ENCODE data around the gene TAF4. TPM values are rescaled to one million over a fixed set of nuclear protein-coding genes. Genes with fewer than 3 reads are reported as not detected.

TAF4 gene
- total RNA-seq (2022; extraction: Qiagen RNA extraction) = 17.0 to 27.1 TPM (median 23.4 TPM) in 5 replicates

GRCh38 chr20:62065674-62066338, at the start of gene TAF4:
Gene TAF4 (minus strand): TSS chr20:62065881. CDS start chr20:62065810, 71 bp downstream.

Other genes with a start within 250 kb of the TAF4 start
- gene LSM14B, start 56.6 kb upstream of the TAF4 start, total RNA-seq (2022; extraction: Qiagen RNA extraction) = 22.5 to 27.4 TPM (median 26.2 TPM) in 5 replicates
- gene PSMA7, start 77.5 kb upstream of the TAF4 start, total RNA-seq (2022; extraction: Qiagen RNA extraction) = 468 to 508 TPM (median 489 TPM) in 5 replicates
- gene SS18L1, start 77.9 kb upstream of the TAF4 start, total RNA-seq (2022; extraction: Qiagen RNA extraction) = 5.2 to 10.1 TPM (median 8.5 TPM) in 5 replicates
- 27.8 to 39.7 TPM (median 36.5 TPM) in 5 replicates for gene MTG2, start 117.1 kb upstream of the TAF4 start, total RNA-seq (2022; extraction: Qiagen RNA extraction)
- gene HRH3, start 154.4 kb upstream of the TAF4 start, total RNA-seq (2022; extraction: Qiagen RNA extraction) = not detected in 5 replicates
- gene OSBPL2, start 172.6 kb upstream of the TAF4 start, total RNA-seq (2022; extraction: Qiagen RNA extraction) = 19.4 to 26.4 TPM (median 21.7 TPM) in 5 replicates
- 146 to 196 TPM (median 189 TPM) in 5 replicates for gene ADRM1, start 237.1 kb upstream of the TAF4 start, total RNA-seq (2022; extraction: Qiagen RNA extraction)